ENCODE results near the gene SEMA5A. TPM values are rescaled to one million over a fixed set of nuclear protein-coding genes. Genes with fewer than 3 reads are reported as not detected.
A peak's percentile ranks its signal among the peaks of the same experiment; 100 is the strongest.

Gene SEMA5A
- total RNA-seq, 1 donor from 2014 or later: 43.2 TPM

- H3K4me3 ChIP-seq: no peak overlapping the region
- H3K27ac ChIP-seq (replicated peaks): no peak overlapping the region
- no peaks in the 10 kb centered on the region for H3K36me3 ChIP-seq
- no peak for DNase-seq
- intact Hi-C loops (cut with micrococcal nuclease): no loop called here
- TF ChIP-seq CTCF (IDR thresholded peaks at IDR 0.05; ENCODE audit: borderline replicate concordance): no peak
- H3K27me3 ChIP-seq (ENCODE audit: low read depth): no peaks in the 10 kb centered on the region
- peaks cover 22% of the 10 kb centered on the region for H3K4me1 ChIP-seq
- H3K9me3 ChIP-seq (replicated peaks): no peaks in the 10 kb centered on the region
Observed at GRCh38 chr5:9438596-9439354, 107.1 kb downstream of the SEMA5A start.

- H3K27me3 ChIP-seq (ENCODE audit: low read depth): no peaks in the 10 kb centered on the region
- no peaks in the 10 kb centered on the region for H3K9me3 ChIP-seq (replicated peaks)
- peaks cover 22% of the 10 kb centered on the region for H3K4me1 ChIP-seq
- H3K27ac ChIP-seq (replicated peaks): no peak overlapping the region
- intact Hi-C loops (cut with micrococcal nuclease): no loop called here
- H3K36me3 ChIP-seq: no peaks in the 10 kb centered on the region
- no peak overlapping the region for H3K4me3 ChIP-seq
- TF ChIP-seq CTCF (IDR thresholded peaks at IDR 0.05; ENCODE audit: borderline replicate concordance): no peak
- DNase-seq: no peak
Observed at GRCh38 chr5:9437741-9438240, 108.1 kb downstream of the SEMA5A start.

- peak overlapping the region; percentile 9 for H3K4me3 ChIP-seq
- no peak for DNase-seq
- no peak for TF ChIP-seq CTCF (IDR thresholded peaks at IDR 0.05; ENCODE audit: borderline replicate concordance)
- no peaks in the 10 kb centered on the region for H3K9me3 ChIP-seq (replicated peaks)
- intact Hi-C loops (cut with micrococcal nuclease): no loop called here
- H3K27ac ChIP-seq (replicated peaks): peak overlapping the region; percentile 70
- H3K4me1 ChIP-seq: peaks cover 45% of the 10 kb centered on the region
- H3K27me3 ChIP-seq (ENCODE audit: low read depth): no peaks in the 10 kb centered on the region
- no peaks in the 10 kb centered on the region for H3K36me3 ChIP-seq
Observed at GRCh38 chr5:9431496-9432258, 114.2 kb downstream of the SEMA5A start.

- Histone ChIP-seq H3K4me3 (no peak overlapping the region), H3K36me3 (no peaks in the 10 kb centered on the region), H3K4me1 (peaks cover 45% of the 10 kb centered on the region), H3K9me3 (replicated peaks) (no peaks in the 10 kb centered on the region), H3K27ac (replicated peaks) (peak overlapping the region; percentile 70), H3K27me3 (ENCODE audit: low read depth) (no peaks in the 10 kb centered on the region)
- no peak for TF ChIP-seq CTCF (IDR thresholded peaks at IDR 0.05; ENCODE audit: borderline replicate concordance)
- intact Hi-C loops (cut with micrococcal nuclease): no loop called here
- DNase-seq: no peak
Observed at GRCh38 chr5:9431151-9431495, 114.8 kb downstream of the SEMA5A start.

GRCh38 chr5:9430306-9430705, 115.6 kb downstream of the SEMA5A start:
- Histone ChIP-seq H3K27me3 (ENCODE audit: low read depth) (no peaks in the 10 kb centered on the region), H3K36me3 (no peaks in the 10 kb centered on the region), H3K4me1 (peaks cover 45% of the 10 kb centered on the region), H3K4me3 (no peak overlapping the region), H3K27ac (replicated peaks) (peak overlapping the region; percentile 70), H3K9me3 (replicated peaks) (no peaks in the 10 kb centered on the region)
- no peak for DNase-seq
- intact Hi-C loops (cut with micrococcal nuclease): no loop called here
- no peak for TF ChIP-seq CTCF (IDR thresholded peaks at IDR 0.05; ENCODE audit: borderline replicate concordance)
